Cardiac fibroblast (primary cell): ENCODE measurements around the gene GJA1.
A peak's percentile ranks its signal among the peaks of the same experiment; 100 is the strongest.
"Not testable (repeated sequence)": the region's sequence is repeated elsewhere in the genome, so short reads cannot be mapped to it uniquely, and the experiment has no call there.

Experiments
- DNase-seq, 2 donors: peaks; one replicate each; pipeline versions ENCODE4 v3.0.0 to v3.0.0-alpha.2; 2010; ENCODE audit warnings: low read depth in 2 of 2
- H3K4me3 ChIP-seq, 2 donors: replicated peaks in 1 of 2; 1 replicate in 1 of 2; 2 replicates in 1 of 2; pipeline ENCODE4 v1.5.1; 2011; ENCODE audit warnings: low read depth in 2 of 2, low read length in 2 of 2, mild to moderate bottlenecking in 2 of 2, moderate library complexity in 1 of 2
- CTCF ChIP-seq: IDR thresholded peaks from one replicate; pipeline ENCODE4 v1.5.1; 2011; ENCODE audit warnings: low read depth, mild to moderate bottlenecking, low read length, inconsistent platforms

Gene GJA1

DNA sequence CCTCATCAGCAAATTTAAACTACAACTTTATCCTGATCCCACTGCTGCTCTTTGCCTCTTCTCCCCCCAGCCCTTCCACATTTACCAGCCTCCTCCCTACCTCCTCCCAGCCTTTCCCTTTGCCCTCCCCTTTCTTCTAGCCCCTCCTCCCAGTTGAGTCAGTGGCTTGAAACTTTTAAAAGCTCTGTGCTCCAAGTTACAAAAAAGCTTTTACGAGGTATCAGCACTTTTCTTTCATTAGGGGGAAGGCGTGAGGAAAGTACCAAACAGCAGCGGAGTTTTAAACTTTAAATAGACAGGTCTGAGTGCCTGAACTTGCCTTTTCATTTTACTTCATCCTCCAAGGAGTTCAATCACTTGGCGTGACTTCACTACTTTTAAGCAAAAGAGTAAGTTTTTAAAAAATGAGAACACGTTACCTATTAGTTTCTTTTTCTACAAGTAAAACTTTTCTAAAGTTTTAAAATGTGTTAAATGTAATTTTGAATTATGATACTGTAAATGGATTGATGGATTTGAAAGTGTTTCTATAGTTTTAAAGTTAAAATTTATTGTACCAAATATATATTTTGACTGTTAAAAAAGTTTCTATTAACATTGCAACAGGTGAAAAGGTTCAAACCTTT is at the start of gene GJA1:
Gene GJA1, plus strand, starts transcription at position 203 of the 626 bp plus-strand sequence. CDS start 11,202 bp downstream, outside the sequence.
- H3K4me3 ChIP-seq, result peak within 1 kb of the TSS; percentile 74 to 76
- DNase-seq, result peak; percentile 85 to 92
- TF ChIP-seq CTCF, result no peak

DNA sequence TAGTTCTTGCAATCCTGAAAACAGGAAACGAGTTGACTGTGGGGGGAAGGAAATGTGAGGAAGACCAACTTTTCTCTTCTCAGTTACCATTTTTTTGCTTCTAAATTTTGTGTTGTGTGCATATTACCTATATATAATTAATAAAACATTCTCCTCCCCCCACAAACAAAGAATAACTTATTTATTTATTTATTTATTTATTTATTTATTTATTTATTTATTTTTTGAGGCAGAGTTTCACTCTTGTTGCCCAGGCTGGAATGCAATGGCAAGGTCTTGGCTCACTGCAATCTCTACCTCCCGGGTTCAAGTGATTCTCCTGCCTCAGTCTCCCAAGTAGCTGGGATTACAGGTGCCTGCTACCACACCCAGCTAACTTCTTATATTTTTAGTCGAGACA is 48.9 kb upstream of the GJA1 start:
- H3K4me3 ChIP-seq, DNase-seq: not testable (repeated sequence)

DNA sequence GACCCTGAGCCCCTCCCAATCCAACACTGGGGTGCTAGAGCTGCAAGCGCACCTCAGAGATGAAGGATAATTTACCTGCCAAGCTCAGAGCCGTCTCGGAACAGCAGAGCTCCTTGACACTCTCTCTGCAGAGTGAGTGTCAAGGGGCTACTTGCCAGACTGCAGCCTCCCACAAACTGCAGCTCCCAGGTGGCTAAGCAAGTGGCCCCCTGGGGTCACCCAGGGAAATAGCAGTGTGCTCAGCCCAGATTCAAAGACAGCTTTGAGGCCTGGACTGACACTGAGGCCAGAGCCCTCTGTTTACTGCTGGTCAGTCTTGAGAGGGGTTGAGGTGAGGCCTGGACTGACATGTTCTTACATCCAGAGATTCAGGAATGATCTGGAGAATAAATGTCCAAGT is 46.0 kb upstream of the GJA1 start:
- DNase-seq, result no peak
- no peak overlapping the region for H3K4me3 ChIP-seq
- no peak for TF ChIP-seq CTCF

- no peak for TF ChIP-seq CTCF
- no peak for DNase-seq
- H3K4me3 ChIP-seq, result no peak overlapping the region
These were observed 41.5 kb upstream of the GJA1 start for GRCh38 chr6:121393731-121394505.

GRCh38 chr6:121395736-121396135 is 39.7 kb upstream of the GJA1 start:
- no peak overlapping the region for H3K4me3 ChIP-seq
- TF ChIP-seq CTCF, result no peak
- no peak for DNase-seq

DNA sequence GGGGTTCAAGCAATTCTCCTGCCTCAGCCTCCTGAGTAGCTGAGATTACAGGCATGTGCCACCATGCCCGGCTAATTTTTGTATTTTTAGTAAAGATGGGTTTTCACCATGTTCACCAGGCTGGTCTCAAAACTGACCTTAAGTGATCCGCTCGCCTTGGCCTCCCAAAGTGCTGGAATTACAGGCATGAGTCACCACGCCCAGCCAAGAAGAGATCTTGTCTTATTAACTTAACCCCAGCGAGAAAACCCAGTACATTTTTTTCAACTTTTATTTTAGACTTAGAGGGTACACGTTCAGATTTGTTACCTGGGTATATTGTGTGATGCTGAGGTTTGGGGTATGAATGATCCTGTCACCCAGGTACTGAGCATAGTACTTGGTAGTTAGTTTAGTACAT is 38.3 kb upstream of the GJA1 start:
- not testable (repeated sequence) for DNase-seq

GRCh38 chr6:121398127-121398526 is 37.3 kb upstream of the GJA1 start:
- DNase-seq, result no peak
- H3K4me3 ChIP-seq, result no peak overlapping the region
- TF ChIP-seq CTCF, result no peak

More for the DNA sequence above, 38.3 kb upstream of the GJA1 start:
- H3K4me3 ChIP-seq, result not testable (repeated sequence)
